ENCODE data around the gene STARD10.
"Not testable (repeated sequence)": the region's sequence is repeated elsewhere in the genome, so short reads cannot be mapped to it uniquely, and the experiment has no call there.

The STARD10 gene

DNA sequence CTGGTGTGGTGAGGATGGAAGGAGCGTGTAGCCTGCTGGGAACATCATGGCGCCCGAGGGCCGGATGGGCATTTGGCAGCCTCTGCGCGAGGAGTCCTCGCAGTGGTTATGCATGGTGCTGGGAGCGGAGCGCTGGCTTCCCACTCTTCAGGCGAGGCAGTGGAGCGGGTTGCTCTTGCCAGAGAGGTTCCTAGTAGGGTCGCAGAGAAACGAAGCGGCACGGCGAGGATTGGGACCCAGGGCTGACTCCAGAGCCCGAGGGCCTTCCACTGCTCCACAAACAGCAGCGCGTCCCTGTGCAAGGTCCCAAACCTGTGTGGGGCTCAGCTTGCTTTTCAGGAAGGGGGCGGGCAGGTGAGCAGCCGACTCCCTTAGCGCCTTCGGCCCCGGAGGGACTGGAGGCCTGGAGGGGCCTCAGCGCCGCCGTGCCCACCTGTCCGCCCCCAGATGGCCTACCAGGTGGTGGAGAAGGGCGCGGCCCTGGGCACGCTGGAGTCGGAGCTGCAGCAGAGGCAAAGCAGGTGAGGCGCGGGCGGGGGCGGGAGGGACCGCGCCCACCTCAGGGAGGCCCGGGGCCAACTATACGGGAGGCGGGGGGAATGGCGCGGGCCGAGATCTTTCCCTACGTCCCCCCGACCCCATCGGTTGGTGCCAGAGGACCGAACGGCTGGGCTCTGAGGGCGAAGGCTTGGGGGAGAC lies 27.5 kb upstream of the STARD10 start:
- Mint-ChIP-seq H3K36me3 (peaks cover 32% of the 10 kb centered on the region), H3K4me1 (peaks cover 44% of the 10 kb centered on the region), H3K27me3 (no peaks in the 10 kb centered on the region), H3K9me3 (no peaks in the 10 kb centered on the region), H3K27ac (peak overlapping the region; percentile 96), H3K4me3 (peak overlapping the region; percentile 43)
- DNase-seq (ENCODE audit: low spot score in 2 of 2) (no peak), ATAC-seq (ENCODE audit: low read depth) (no peak)

- H3K27ac Mint-ChIP-seq = no peak overlapping the region
- H3K36me3 Mint-ChIP-seq = peaks cover 34% of the 10 kb centered on the region
- H3K4me1 Mint-ChIP-seq = peaks cover 44% of the 10 kb centered on the region
- peak overlapping the region; percentile 21 for H3K4me3 Mint-ChIP-seq
- DNase-seq (ENCODE audit: low spot score in 2 of 2) (no peak), ATAC-seq (ENCODE audit: low read depth) (no peak)
- H3K27me3 Mint-ChIP-seq = no peaks in the 10 kb centered on the region
- no peaks in the 10 kb centered on the region for H3K9me3 Mint-ChIP-seq
Observed at GRCh38 chr11:72820439-72821139, 26.7 kb upstream of the STARD10 start.

- Mint-ChIP-seq H3K27me3 (no peaks in the 10 kb centered on the region), H3K36me3 (peaks cover 30% of the 10 kb centered on the region), H3K4me1 (peaks cover 38% of the 10 kb centered on the region), H3K27ac (peak overlapping the region; percentile 29), H3K9me3 (no peaks in the 10 kb centered on the region), H3K4me3 (no peak overlapping the region)
- no peak for DNase-seq (ENCODE audit: low spot score in 2 of 2)
- ATAC-seq (ENCODE audit: low read depth) = no peak
Observed at GRCh38 chr11:72818971-72819370, 25.1 kb upstream of the STARD10 start.

GRCh38 chr11:72817966-72818365 lies 24.1 kb upstream of the STARD10 start:
- H3K27ac Mint-ChIP-seq = peak overlapping the region; percentile 29

DNA sequence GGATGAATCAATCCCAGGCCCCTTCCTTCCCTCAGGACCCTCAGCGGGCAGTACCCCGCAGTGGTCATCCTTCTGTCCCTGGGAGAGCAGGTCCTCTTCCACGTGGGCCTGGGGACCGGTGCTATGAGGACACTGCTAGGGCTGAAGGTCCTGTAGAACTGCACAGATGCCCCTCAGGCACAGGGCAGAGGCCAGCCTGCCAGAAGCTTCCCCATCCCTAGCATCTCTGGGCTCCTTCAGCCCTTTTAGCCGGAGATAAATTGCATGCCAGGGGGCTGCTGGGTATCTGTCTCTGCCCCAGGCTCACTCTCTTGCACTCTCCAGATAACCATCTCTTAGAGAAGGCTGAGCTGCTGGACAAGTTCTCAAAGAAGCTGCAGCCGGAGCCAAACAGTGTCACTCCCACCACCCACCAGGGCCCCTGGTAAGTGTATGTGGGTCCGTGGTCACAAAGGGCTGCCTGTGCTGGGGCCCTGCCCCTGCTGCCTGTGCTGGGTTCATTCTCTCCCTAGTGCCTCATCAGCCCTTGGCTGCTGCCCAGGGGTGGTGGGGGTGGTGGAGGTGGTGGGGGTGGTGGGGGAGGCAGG lies 22.6 kb upstream of the STARD10 start:
- H3K4me1 Mint-ChIP-seq = peaks cover 45% of the 10 kb centered on the region
- H3K9me3 Mint-ChIP-seq = no peaks in the 10 kb centered on the region
- peak overlapping the region; percentile 98 for H3K4me3 Mint-ChIP-seq
- peaks cover 29% of the 10 kb centered on the region for H3K36me3 Mint-ChIP-seq
- H3K27ac Mint-ChIP-seq = no peak overlapping the region
- DNase-seq (ENCODE audit: low spot score in 2 of 2) (no peak), ATAC-seq (ENCODE audit: low read depth) (no peak)
- H3K27me3 Mint-ChIP-seq = no peaks in the 10 kb centered on the region

More at GRCh38 chr11:72817966-72818365, 24.1 kb upstream of the STARD10 start:
- Mint-ChIP-seq H3K4me3 (no peak overlapping the region), H3K9me3 (no peaks in the 10 kb centered on the region), H3K36me3 (peaks cover 29% of the 10 kb centered on the region), H3K27me3 (no peaks in the 10 kb centered on the region), H3K4me1 (peaks cover 40% of the 10 kb centered on the region)
- DNase-seq (ENCODE audit: low spot score in 2 of 2) (no peak), ATAC-seq (ENCODE audit: low read depth) (no peak)

DNA sequence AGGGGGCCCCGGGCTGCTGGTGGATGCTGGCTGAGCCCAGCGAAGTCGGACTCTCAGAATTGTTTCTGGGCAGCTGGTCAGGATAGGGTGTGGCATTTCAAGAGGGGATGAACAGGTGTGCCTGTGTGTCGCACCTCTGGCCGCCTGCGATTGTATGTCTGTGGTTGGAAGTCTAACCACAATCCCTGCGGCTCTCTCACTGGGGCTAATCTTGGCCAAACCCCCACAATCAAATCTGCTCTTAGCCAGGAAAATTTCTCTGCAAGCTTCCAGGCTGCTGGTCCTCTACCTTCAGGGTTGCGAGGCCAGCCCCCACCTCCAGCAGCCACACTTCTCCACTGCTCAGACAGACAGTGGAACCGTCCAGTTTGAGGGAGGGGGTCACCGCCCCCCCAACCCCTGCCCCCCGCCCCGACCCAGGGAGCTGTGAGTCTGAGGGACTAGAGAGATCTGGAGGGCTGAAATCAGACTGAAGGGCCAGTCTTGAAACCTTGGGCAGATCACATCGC lies 21.3 kb upstream of the STARD10 start:
- H3K9me3 Mint-ChIP-seq = no peaks in the 10 kb centered on the region
- no peaks in the 10 kb centered on the region for H3K27me3 Mint-ChIP-seq
- no peak for ATAC-seq (ENCODE audit: low read depth)
- no peak for DNase-seq (ENCODE audit: low spot score in 2 of 2)
- H3K4me1 Mint-ChIP-seq = peaks cover 39% of the 10 kb centered on the region
- peaks cover 22% of the 10 kb centered on the region for H3K36me3 Mint-ChIP-seq
- peak overlapping the region; percentile 98 for H3K4me3 Mint-ChIP-seq
- peak overlapping the region; percentile 99 for H3K27ac Mint-ChIP-seq

DNA sequence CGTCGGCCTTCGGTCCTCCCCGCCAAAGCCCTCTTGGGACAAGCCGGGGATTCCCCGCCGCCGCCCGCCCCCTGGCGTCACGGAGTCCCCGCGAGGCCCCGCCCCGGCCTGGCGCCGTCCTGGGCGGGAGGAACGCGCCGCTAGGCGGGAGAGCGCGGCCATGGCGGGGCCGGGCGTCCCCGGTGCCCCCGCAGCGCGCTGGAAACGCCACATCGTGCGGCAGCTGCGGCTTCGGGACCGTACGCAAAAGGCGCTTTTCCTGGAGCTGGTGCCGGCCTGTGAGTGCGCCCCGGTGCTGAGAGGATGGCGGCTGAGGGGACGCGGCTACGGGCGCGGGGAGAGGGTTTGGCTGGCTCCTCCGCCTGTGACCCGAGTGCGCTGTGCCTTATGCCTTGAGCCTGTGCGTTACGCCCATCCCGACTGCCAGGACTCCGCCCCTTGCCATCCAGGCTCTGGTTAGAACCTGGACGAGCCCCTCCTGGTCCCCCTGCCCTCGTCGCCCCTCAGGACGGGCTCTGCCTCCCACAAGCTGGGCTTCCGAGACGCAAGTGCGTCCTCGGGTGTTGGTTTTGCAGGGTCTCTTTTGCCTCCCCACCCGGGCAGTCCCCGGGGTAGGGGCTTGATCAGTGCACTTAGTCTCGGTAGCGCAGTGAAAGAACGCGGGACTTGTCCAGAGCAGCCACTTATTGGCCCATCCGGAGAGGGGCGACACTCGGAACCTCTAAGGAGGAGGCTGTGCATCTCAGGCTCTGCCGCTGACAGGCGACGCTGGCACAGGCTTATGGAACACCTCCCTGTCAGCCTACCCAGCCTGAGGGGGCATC lies 20.7 kb upstream of the STARD10 start, which contains the start of gene ATG16L2:
Gene ATG16L2 (plus strand): TSS at position 126 of the 824 bp plus-strand sequence. CDS start 35 bp downstream, at position 161.
- Mint-ChIP-seq H3K36me3 (peaks cover 20% of the 10 kb centered on the region), H3K27ac (peak within 1 kb of the TSS; percentile 99), H3K4me3 (peak within 1 kb of the TSS; percentile 98), H3K4me1 (peaks cover 37% of the 10 kb centered on the region), H3K27me3 (no peaks in the 10 kb centered on the region), H3K9me3 (no peaks in the 10 kb centered on the region)
- DNase-seq (ENCODE audit: low spot score in 2 of 2) = peak in 1 of 2 donors; percentile 96
- ATAC-seq (ENCODE audit: low read depth) = peak; percentile 77

- DNase-seq (ENCODE audit: low spot score in 2 of 2) (peak in 1 of 2 donors; percentile 99), ATAC-seq (ENCODE audit: low read depth) (peak; percentile 61)
- peak overlapping the region; percentile 99 for H3K27ac Mint-ChIP-seq
- H3K4me1 Mint-ChIP-seq = peaks cover 34% of the 10 kb centered on the region
- peaks cover 16% of the 10 kb centered on the region for H3K36me3 Mint-ChIP-seq
- H3K4me3 Mint-ChIP-seq = peak overlapping the region; percentile 98
- no peaks in the 10 kb centered on the region for H3K27me3 Mint-ChIP-seq
- H3K9me3 Mint-ChIP-seq = no peaks in the 10 kb centered on the region
Observed at GRCh38 chr11:72813740-72814285, 20.0 kb upstream of the STARD10 start.

- Mint-ChIP-seq H3K36me3 (peaks cover 10% of the 10 kb centered on the region), H3K27me3 (no peaks in the 10 kb centered on the region), H3K4me1 (peaks cover 36% of the 10 kb centered on the region), H3K27ac (peak overlapping the region; percentile 99), H3K4me3 (peak overlapping the region; percentile 98), H3K9me3 (no peaks in the 10 kb centered on the region)
- ATAC-seq (ENCODE audit: low read depth) (no peak), DNase-seq (ENCODE audit: low spot score in 2 of 2) (no peak)
Observed at GRCh38 chr11:72812967-72813739, 19.3 kb upstream of the STARD10 start.

DNA sequence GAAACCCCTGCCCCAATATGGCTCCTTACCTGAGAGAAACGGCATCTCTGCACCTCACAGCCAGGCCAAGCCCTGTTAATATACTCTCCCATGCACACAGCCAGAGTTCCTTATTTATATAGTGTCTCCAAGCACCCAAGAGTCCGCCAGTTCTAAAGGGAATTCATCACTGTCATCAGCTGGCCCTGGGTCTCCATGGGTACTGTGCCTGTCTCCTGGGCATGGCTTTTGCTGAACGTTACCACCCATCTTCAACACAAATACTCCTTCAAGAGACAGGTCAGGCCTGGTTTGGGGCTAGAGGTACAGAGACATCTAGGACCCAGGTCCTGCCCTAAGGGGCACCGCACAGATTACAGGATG lies 18.7 kb upstream of the STARD10 start:
- Mint-ChIP-seq H3K9me3 (no peaks in the 10 kb centered on the region), H3K27me3 (no peaks in the 10 kb centered on the region), H3K27ac (peak overlapping the region; percentile 99), H3K4me1 (peaks cover 36% of the 10 kb centered on the region), H3K4me3 (peak overlapping the region; percentile 98), H3K36me3 (peaks cover 7% of the 10 kb centered on the region)
- DNase-seq (ENCODE audit: low spot score in 2 of 2) (no peak), ATAC-seq (ENCODE audit: low read depth) (no peak)

GRCh38 chr11:72811686-72812085 lies 17.8 kb upstream of the STARD10 start:
- not testable (repeated sequence) for H3K9me3 Mint-ChIP-seq; ATAC-seq (ENCODE audit: low read depth); H3K4me3 Mint-ChIP-seq; H3K27ac Mint-ChIP-seq; H3K27me3 Mint-ChIP-seq; DNase-seq (ENCODE audit: low spot score in 2 of 2); H3K36me3 Mint-ChIP-seq
- peaks cover 33% of the 10 kb centered on the region for H3K4me1 Mint-ChIP-seq

- Mint-ChIP-seq H3K4me3 (no peak overlapping the region), H3K27ac (no peak overlapping the region), H3K36me3 (no peaks in the 10 kb centered on the region), H3K9me3 (no peaks in the 10 kb centered on the region), H3K27me3 (no peaks in the 10 kb centered on the region), H3K4me1 (peaks cover 26% of the 10 kb centered on the region)
- ATAC-seq (ENCODE audit: low read depth) = no peak
- no peak for DNase-seq (ENCODE audit: low spot score in 2 of 2)
Observed at GRCh38 chr11:72808331-72808798, 14.5 kb upstream of the STARD10 start.

DNA sequence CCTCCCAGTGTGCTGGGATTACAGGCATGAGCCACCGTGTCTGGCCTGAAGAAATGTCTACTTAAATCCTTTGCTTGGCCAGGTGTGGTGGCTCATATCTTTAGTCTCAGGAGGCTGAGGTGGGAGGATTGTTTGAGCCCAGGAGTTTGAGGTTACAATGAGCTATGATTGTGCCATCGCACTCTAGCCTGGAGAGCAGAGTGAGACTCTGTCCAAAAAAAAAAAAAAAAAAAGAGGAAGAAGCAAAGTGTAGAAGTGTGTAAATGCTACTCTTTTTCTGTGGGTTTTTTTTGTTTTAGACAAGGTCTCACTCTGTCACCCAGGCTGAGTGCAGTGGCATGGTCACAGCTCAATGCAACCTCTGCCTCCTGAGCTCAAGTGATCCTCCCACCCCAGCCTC lies 13.9 kb upstream of the STARD10 start:
- ATAC-seq (ENCODE audit: low read depth) (peak; percentile 86), DNase-seq (ENCODE audit: low spot score in 2 of 2) (no peak)
- peaks cover 20% of the 10 kb centered on the region for H3K4me1 Mint-ChIP-seq
- H3K4me3 Mint-ChIP-seq = no peak overlapping the region
- H3K27ac Mint-ChIP-seq = no peak overlapping the region
- H3K36me3 Mint-ChIP-seq = no peaks in the 10 kb centered on the region
- no peaks in the 10 kb centered on the region for H3K27me3 Mint-ChIP-seq
- no peaks in the 10 kb centered on the region for H3K9me3 Mint-ChIP-seq
